Gastroesophageal sphincter (tissue), 4 donors: ENCODE measurements around the gene ELL2. TPM values are rescaled to one million over a fixed set of nuclear protein-coding genes. Genes with fewer than 3 reads are reported as not detected.
"Not testable (repeated sequence)": the region's sequence is repeated elsewhere in the genome, so short reads cannot be mapped to it uniquely, and the experiment has no call there.

Source experiments
- ATAC-seq: fragments of 150-250 bp; one replicate; pipeline ENCODE4 v1.9.1; 2016; ENCODE audit warnings: mild to moderate bottlenecking, moderate library complexity
- H3K27ac ChIP-seq, 4 donors: fragments of 200-600 bp; sonication (generic) in 3 of 4; 1 replicate in 3 of 4; 2 replicates in 1 of 4; pipeline ENCODE4 v1.5.1; 2016 to 2019
- H3K27me3 ChIP-seq: fragments of 200-600 bp; sonication (generic); one replicate; pipeline ENCODE4 v1.5.1; 2019
- H3K36me3 ChIP-seq, 2 donors: fragments of 200-600 bp; sonication (generic); one replicate each; pipeline ENCODE4 v1.5.1; 2019; ENCODE audit warnings: control low read depth in 1 of 2
- H3K4me1 ChIP-seq, 3 donors: fragments of 200-600 bp; sonication (generic); 1 replicate in 2 of 3; 2 replicates in 1 of 3; pipeline ENCODE4 v1.5.1; 2016 to 2019; ENCODE audit warnings: control low read depth in 2 of 3
- H3K4me3 ChIP-seq, 2 donors: fragments of 200-600 bp; sonication (generic); one replicate each; pipeline ENCODE4 v1.5.1; 2019; ENCODE audit warnings: mild to moderate bottlenecking in 1 of 2, moderate library complexity in 1 of 2
- H3K9me3 ChIP-seq, 3 donors: fragments of 200-600 bp; sonication (generic); one replicate each; pipeline ENCODE4 v1.5.1; 2017 to 2019; ENCODE audit warnings: control low read depth in 2 of 3
- CTCF ChIP-seq, 4 experiments: fragments of 200-600 bp in 2 of 4; fragments of 450-650 bp in 2 of 4; sonication (generic) in 1 of 4; IDR thresholded peaks; one replicate each; pipeline ENCODE4 v1.5.1; 2017 to 2019; ENCODE audit warnings: antibody characterized with exemption in 4 of 4, mild to moderate bottlenecking in 2 of 4, moderate library complexity in 2 of 4
- EP300 ChIP-seq: sonication (generic); formaldehyde crosslinking; IDR thresholded peaks from one replicate; pipeline ENCODE4 v1.6.1; 2017; ENCODE audit warnings: antibody characterized with exemption, mild to moderate bottlenecking
- POLR2A ChIP-seq, 2 donors: fragments of 450-650 bp; IDR thresholded peaks; one replicate each; pipeline ENCODE4 v1.6.1; 2017; ENCODE audit warnings: antibody characterized with exemption in 2 of 2, mild to moderate bottlenecking in 2 of 2, moderate library complexity in 1 of 2
- POLR2AphosphoS5 ChIP-seq: sonication (generic); formaldehyde crosslinking; IDR thresholded peaks from one replicate; pipeline ENCODE4 v1.6.1; 2017; ENCODE audit warnings: antibody characterized with exemption
- WGBS, 2 donors: methylation state at CpG; one replicate each; pipeline ENCODE4 v1.1.5; 2018; ENCODE audit warnings: low coverage in 1 of 2; 5-methylcytosine and 5-hydroxymethylcytosine counted together
- total RNA-seq, 4 donors: library from RNA; depleted of rRNA; stranded (reverse); fragments of >200 nt; gene quantifications; one replicate each; pipeline ENCODE4 v1.1.0, GENCODE V29; 2016

The ELL2 gene
- total RNA-seq, 4 donors from 2014 or later = 38.4 to 117 (median 59.3) TPM

GRCh38 chr5:95838556-95838955 lies 123.1 kb downstream of the ELL2 start:
- ATAC-seq = no peak
- Histone ChIP-seq H3K4me1 (peaks cover 0 to 30% (median 3%) of the 10 kb centered on the region in 3 donors), H3K9me3 (no peaks in the 10 kb centered on the region), H3K27me3 (no peaks in the 10 kb centered on the region), H3K27ac (no peak overlapping the region), H3K36me3 (no peaks in the 10 kb centered on the region), H3K4me3 (no peak overlapping the region)
- no CpG with 5 or more reads among the region's 1 CpG for WGBS, 2 donors
- TF ChIP-seq POLR2A (IDR thresholded peaks at IDR 0.05) = no peak
- TF ChIP-seq EP300 = no peak
- no peak for TF ChIP-seq POLR2AphosphoS5
- no peak for TF ChIP-seq CTCF (IDR thresholded peaks at IDR 0.05)

- ATAC-seq = no peak
- Histone ChIP-seq H3K27me3 (no peaks in the 10 kb centered on the region), H3K9me3 (no peaks in the 10 kb centered on the region), H3K36me3 (no peaks in the 10 kb centered on the region), H3K27ac (no peak overlapping the region), H3K4me3 (no peak overlapping the region), H3K4me1 (peaks cover 0 to 30% (median 3%) of the 10 kb centered on the region in 3 donors)
- TF ChIP-seq EP300 (no peak), POLR2AphosphoS5 (no peak), CTCF (IDR thresholded peaks at IDR 0.05) (no peak), POLR2A (IDR thresholded peaks at IDR 0.05) (no peak)
- WGBS, 2 donors = 94% methylated on average over 6 of the region's 8 CpGs; no CpG with 5 or more reads in 1 of the 2 donors
Measured at GRCh38 chr5:95838001-95838520, 123.6 kb downstream of the ELL2 start.

GRCh38 chr5:95837492-95837891 lies 124.2 kb downstream of the ELL2 start:
- TF ChIP-seq CTCF (IDR thresholded peaks at IDR 0.05) (no peak), POLR2A (IDR thresholded peaks at IDR 0.05) (no peak), EP300 (no peak), POLR2AphosphoS5 (no peak)
- WGBS, 2 donors = 92 to 93% methylated on average over 5 of the region's 5 CpGs
- no peaks in the 10 kb centered on the region for H3K36me3 ChIP-seq
- no peak for ATAC-seq
- peaks cover 0 to 25% (median 2%) of the 10 kb centered on the region in 3 donors for H3K4me1 ChIP-seq
- no peaks in the 10 kb centered on the region for H3K27me3 ChIP-seq
- no peak overlapping the region for H3K4me3 ChIP-seq
- no peaks in the 10 kb centered on the region for H3K9me3 ChIP-seq
- no peak overlapping the region for H3K27ac ChIP-seq

GRCh38 chr5:95836971-95837370 lies 124.7 kb downstream of the ELL2 start:
- 92 to 100% methylated on average over 1 to 3 of the region's 4 CpGs for WGBS, 2 donors
- H3K36me3 ChIP-seq, H3K9me3 ChIP-seq, ATAC-seq, H3K4me3 ChIP-seq, H3K27me3 ChIP-seq: not testable (repeated sequence)
- Histone ChIP-seq H3K4me1 (peaks cover 0 to 20% (median 0%) of the 10 kb centered on the region in 3 donors), H3K27ac (peak overlapping the region in 3 of 4 donors; percentile 12 to 85 (median 46))

GRCh38 chr5:95836544-95836943 lies 125.1 kb downstream of the ELL2 start:
- no peaks in the 10 kb centered on the region for H3K9me3 ChIP-seq
- H3K27ac ChIP-seq = peak overlapping the region in 3 of 4 donors; percentile 12 to 85 (median 46)
- H3K4me3 ChIP-seq = no peak overlapping the region
- H3K36me3 ChIP-seq = no peaks in the 10 kb centered on the region
- no peak for ATAC-seq
- 89 to 93% methylated on average over 1 of the region's 1 CpG for WGBS, 2 donors
- TF ChIP-seq CTCF (IDR thresholded peaks at IDR 0.05) (no peak), POLR2A (IDR thresholded peaks at IDR 0.05) (no peak), EP300 (no peak), POLR2AphosphoS5 (no peak)
- H3K27me3 ChIP-seq = no peaks in the 10 kb centered on the region
- H3K4me1 ChIP-seq = peaks cover 0 to 17% (median 0%) of the 10 kb centered on the region in 3 donors
